NCI-H526 treated with DMSO at 0.1 percent for 48 hours (cell line): ENCODE data around the gene CD7.
A peak's percentile ranks its signal among the peaks of the same experiment; 100 is the strongest.

Source experiments
- DNase-seq: peaks from one replicate; lab custom pipeline; 2025; lab: John Stamatoyannopoulos, UW

CD7 gene

DNA sequence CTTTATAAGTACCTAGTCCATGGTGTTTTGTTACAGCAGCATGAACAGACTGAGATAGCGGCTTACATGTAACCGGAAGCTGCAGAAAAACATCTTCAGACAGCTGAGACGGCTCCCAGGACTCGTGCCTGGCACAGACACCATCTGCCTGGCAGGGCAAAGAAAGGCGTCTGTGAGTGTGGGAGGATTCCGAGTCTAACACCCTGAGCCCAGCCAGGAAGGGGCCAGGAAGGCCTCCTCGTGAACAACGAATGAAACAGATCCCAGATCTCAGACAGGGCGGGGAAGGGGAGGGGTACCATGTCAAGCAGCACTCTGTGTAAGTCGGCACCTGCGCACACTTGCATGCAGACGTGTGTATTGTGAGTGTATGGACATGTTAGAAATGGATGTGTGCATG, 39.6 kb downstream of the CD7 start:
- no peak for DNase-seq

DNA sequence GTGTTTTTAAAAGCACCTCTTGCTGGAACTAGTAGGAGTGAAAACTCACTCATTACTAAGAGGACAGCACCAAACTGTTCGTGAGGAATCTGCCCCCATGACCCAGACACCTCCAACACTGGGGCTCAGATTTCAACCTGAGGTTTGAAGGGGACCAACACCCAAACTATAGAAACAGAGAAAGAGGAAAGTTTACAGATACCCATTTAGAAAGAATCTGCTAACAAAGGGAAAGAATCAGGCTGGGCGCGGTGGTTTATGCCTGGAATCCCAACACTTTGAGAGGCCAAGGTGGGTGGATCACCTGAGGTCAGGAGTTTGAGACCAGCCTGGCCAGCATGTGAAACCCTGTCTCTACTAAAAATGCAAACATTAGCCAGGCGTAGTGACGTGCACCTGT, 40.5 kb downstream of the CD7 start:
- DNase-seq: no peak

DNA sequence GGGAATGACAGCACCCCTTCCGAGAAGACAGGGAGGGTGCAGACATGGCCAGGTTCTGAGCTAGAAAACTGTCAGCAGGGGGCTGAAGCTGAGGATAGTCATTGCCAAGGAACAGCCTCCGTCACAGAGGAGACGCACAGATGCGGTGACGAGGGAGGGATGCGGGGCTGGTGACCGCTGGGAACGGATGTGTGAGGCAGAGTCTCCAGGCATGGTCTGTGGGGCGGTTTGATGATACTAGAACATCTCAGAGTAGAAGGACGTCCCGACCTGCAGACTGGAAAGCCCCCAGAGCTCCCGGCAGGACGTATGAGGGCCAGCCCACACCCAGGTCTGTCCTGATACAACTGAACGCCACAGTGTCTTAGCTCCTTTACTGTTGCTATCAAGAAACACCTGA, 42.1 kb downstream of the CD7 start:
- no peak for DNase-seq

- DNase-seq: no peak
These were observed 43.0 kb downstream of the CD7 start for GRCh38 chr17:82274134-82275020.

- peak; percentile 80 for DNase-seq
These were observed 43.9 kb downstream of the CD7 start, which contains the start of gene CSNK1D for GRCh38 chr17:82273327-82274133. Gene CSNK1D (minus strand): TSS chr17:82273700. CDS start chr17:82273381, 319 bp downstream.

- no peak for DNase-seq
These were observed 44.7 kb downstream of the CD7 start for GRCh38 chr17:82272495-82273326.

DNA sequence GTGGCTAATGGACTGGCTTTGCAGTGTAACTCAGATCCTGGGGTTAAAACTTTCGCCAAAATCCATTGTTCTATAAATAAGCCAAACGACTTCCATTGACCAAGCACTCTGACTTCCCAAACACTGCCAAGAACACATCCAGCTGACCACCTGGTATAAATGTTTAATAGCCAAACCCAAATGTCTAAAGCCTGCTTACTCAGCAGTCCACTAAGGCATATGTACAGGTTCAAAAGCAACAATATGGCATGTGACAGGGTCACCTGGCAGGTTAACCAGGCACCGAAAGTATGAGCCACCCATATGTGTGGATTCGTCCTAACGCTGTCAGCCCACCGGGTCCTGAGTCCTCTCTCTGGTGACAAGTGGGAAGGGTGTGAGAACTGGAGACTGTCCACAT, 46.0 kb downstream of the CD7 start:
- DNase-seq: no peak

- DNase-seq: no peak
These were observed 46.8 kb downstream of the CD7 start for GRCh38 chr17:82270651-82271050.

DNA sequence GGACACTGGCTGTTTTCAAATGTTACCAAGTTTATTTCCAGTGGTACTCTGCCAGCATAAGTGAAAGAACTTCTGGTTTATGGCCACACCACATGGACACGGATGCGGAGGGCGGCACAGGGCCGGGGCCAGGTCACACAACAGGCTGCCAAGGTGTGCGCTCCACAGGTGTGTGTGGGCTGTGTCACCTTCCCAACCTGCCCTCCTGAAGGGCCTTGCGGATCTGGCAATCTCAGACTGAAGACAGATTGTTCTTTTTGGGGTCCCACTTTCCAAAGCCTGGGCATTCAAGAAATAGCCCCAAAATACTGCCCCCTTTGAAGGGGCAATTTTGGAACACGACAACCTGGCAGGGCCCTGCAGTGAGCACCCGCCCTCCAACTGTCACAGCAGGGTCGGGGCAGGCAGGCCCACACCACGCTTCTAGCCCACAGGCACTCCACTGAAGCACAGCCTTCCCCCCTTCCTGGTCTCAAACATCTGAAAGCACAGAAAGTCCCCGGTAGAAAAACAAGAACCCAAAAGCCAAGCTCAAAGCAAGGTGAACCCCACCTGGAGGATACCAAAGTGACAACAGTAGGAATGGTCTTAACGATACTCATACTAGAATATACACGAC, 47.4 kb downstream of the CD7 start:
- DNase-seq: no peak

GRCh38 chr17:82269138-82269881, 48.1 kb downstream of the CD7 start:
- no peak for DNase-seq

DNA sequence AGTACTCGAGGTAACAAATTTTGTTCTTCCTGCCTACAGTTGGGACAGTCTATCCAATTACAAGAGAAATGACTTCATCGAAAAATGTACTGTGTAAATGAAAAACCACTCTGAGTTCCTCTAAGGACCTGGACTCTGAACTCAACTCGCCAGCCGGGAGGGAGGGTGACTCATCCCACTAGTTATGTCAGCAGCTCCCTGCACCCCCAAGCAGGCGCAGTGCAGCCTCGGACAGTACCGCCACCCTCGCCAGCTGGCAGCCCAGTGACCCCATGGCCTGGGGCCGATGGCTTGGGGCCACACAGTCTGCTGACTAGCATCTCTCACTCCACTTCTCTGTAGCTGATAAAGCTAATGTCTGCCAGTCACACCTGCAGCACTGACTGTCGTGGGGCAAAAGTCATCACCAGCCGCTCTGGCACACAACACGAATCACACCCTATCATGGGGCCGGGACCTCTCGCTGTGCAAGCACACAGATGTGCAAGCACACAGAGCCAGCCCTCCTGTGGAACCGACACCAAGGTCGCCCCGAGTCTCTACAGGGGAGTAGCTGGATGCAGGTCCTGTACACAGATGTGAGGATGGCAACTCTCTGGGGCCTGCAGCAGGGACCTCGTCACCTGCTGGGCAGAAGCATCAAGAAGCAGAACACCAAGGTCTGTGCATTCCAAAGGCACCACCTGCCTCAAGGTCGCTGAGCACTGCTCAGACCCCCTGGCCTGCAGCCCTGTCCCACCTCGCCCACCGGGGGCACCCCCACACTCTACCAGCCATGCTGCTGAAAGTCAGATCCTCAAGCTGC, 49.6 kb downstream of the CD7 start:
- DNase-seq: no peak

GRCh38 chr17:82266142-82266541, 51.3 kb downstream of the CD7 start:
- no peak for DNase-seq
